OCI-LY3 (cell line): ENCODE measurements around the gene SH2D2A.

Experiments used
- H2AFZ ChIP-seq: fragments of 200-600, 300-600 bp; shearing (Covaris generic); 2 replicates; pipeline ENCODE4 v1.6.0; 2014; ENCODE audit warnings: antibody characterized with exemption, low read depth, low read length
- H3K27ac ChIP-seq: fragments of 200-600, 300-600 bp; sonication (generic); 2 replicates; pipeline ENCODE4 v1.5.1; 2014; ENCODE audit warnings: mild to moderate bottlenecking, low read length, moderate library complexity, mixed read lengths
- H3K27me3 ChIP-seq: fragments of 200-600, 300-600 bp; sonication (generic); 2 replicates; pipeline ENCODE4 v1.6.1; 2014; ENCODE audit warnings: low read depth, low read length, mixed read lengths
- H3K36me3 ChIP-seq: fragments of 200-600, 300-600 bp; sonication (generic); replicated peaks from 2 replicates; pipeline ENCODE3; 2014; ENCODE audit warnings: low read depth, low read length, mixed read lengths
- H3K4me1 ChIP-seq: fragments of 300-600, 200-600 bp; sonication (generic); 2 replicates; pipeline ENCODE4 v1.6.1; 2014; ENCODE audit warnings: low read length, mixed read lengths
- H3K4me2 ChIP-seq: fragments of 200-600, 300-600 bp; sonication (generic); 2 replicates; pipeline ENCODE4 v1.6.1; 2014; ENCODE audit warnings: low read length, mixed read lengths
- H3K4me3 ChIP-seq: fragments of 300-600, 200-600 bp; sonication (generic); 2 replicates; pipeline ENCODE4 v1.5.1; 2014; ENCODE audit warnings: antibody characterized with exemption, mild to moderate bottlenecking, low read length, moderate library complexity
- H3K79me2 ChIP-seq: fragments of 300-600, 200-600 bp; shearing (Covaris generic); 2 replicates; pipeline ENCODE4 v1.6.1; 2014; ENCODE audit warnings: mild to moderate bottlenecking, low read length, mixed read lengths
- H3K9ac ChIP-seq: fragments of 300-600, 200-600 bp; shearing (Covaris generic); 2 replicates; pipeline ENCODE4 v1.6.0; 2014; ENCODE audit warnings: mild to moderate bottlenecking, low read length, moderate library complexity
- H3K9me3 ChIP-seq: fragments of 200-600, 300-600 bp; shearing (Covaris generic); 2 replicates; pipeline ENCODE4 v1.6.1; 2014; ENCODE audit warnings: low read length, mixed read lengths; ENCODE audit not compliant: insufficient read depth
- H4K20me1 ChIP-seq: fragments of 200-600, 300-600 bp; sonication (generic); 2 replicates; pipeline ENCODE4 v1.6.1; 2016; ENCODE audit warnings: low read length, mixed read lengths; ENCODE audit not compliant: insufficient read depth
- CTCF ChIP-seq: fragments of 200-600, 300-600 bp; sonication (generic); IDR thresholded peaks from 2 replicates; pipeline ENCODE4 v1.5.1; 2014; ENCODE audit warnings: antibody characterized with exemption, low read length, low read depth
- EZH2phosphoT487 ChIP-seq: fragments of 200-600 bp; shearing (Covaris generic); IDR thresholded peaks from 2 replicates; pipeline ENCODE4 v1.6.1; 2018; ENCODE audit warnings: antibody characterized with exemption, mixed run types, low read depth

SH2D2A gene

DNA sequence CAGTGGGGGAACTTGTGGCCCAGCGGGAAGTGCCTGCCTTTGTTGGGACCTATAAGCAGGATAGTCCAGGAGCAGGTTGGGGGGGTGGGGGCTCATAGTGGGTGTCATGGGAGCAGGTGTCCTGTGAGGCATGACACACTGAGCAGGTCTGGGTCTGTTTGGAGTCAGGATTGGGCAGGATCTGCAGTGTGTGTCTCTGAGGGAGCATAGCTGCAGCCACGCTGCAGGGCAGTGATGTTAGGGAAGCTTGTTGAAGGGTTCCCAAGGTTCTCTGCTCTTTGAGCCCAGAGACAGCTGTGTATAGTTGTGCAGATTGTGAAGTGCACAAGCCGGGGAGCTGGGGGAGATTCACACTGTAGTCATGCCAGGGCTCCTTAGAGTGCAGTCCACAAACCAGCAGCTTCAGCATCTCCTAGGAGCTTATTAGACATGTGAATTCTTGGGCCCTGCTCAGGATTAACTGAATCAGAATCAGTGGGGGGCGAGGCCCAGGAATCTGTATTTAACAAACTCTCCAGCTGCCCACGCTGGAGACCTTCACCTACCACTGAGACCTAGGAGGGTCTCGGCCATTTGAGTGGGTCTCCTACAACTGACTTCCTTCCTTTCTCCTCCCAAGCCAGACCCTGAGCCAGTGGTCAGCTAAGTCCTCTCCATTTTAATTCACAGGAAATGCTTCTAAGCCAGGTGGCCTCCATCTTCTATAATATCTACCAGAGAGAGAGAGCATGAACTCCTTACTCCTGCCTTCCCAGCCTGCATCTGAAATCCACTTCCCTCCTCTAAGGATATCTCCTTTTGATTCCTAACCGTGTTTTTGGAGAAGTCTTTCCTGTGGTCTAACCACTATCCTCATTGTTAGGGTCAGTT, 31.2 kb upstream of the SH2D2A start:
- Histone ChIP-seq H3K9me3 (no peaks in the 10 kb centered on the region), H2AFZ (no peak overlapping the region), H3K27ac (no peak overlapping the region), H3K4me1 (no peaks in the 10 kb centered on the region), H3K36me3 (no peaks in the 10 kb centered on the region), H3K4me2 (no peak overlapping the region), H4K20me1 (no peaks in the 10 kb centered on the region), H3K4me3 (no peak overlapping the region), H3K27me3 (no peaks in the 10 kb centered on the region), H3K79me2 (no peaks in the 10 kb centered on the region), H3K9ac (no peak overlapping the region)
- no peak for TF ChIP-seq CTCF

DNA sequence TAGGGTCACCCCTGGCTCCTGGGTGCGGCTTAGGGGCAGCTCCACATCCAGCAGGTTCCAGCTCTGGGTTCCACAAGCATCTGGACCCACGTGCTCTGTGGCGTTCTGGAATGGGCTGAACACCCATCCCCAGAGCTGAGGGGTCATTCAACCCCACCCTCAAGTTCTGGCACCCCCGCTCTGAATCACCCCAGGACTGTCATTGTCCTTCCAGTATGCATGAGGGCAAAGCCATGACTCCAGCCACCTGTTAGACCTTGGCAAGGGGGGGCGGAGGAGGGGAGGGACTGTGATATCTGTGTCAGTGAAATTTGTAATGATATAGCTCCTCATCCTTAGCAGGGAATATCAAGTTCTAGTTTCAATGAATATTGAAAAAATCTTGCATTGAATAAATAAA, 30.0 kb upstream of the SH2D2A start:
- no peaks in the 10 kb centered on the region for H3K27me3 ChIP-seq
- H3K9me3 ChIP-seq = no peaks in the 10 kb centered on the region
- no peak overlapping the region for H3K27ac ChIP-seq
- H3K9ac ChIP-seq = no peak overlapping the region
- TF ChIP-seq EZH2phosphoT487 (no peak), CTCF (no peak)
- H3K4me1 ChIP-seq = no peaks in the 10 kb centered on the region
- H3K36me3 ChIP-seq = no peaks in the 10 kb centered on the region
- H4K20me1 ChIP-seq = no peaks in the 10 kb centered on the region
- H2AFZ ChIP-seq = no peak overlapping the region
- no peak overlapping the region for H3K4me2 ChIP-seq
- H3K4me3 ChIP-seq = no peak overlapping the region
- no peaks in the 10 kb centered on the region for H3K79me2 ChIP-seq

- TF ChIP-seq EZH2phosphoT487 (no peak), CTCF (no peak)
- no peaks in the 10 kb centered on the region for H4K20me1 ChIP-seq
- no peaks in the 10 kb centered on the region for H3K4me1 ChIP-seq
- H3K4me3 ChIP-seq = no peak overlapping the region
- no peaks in the 10 kb centered on the region for H3K27me3 ChIP-seq
- H3K27ac ChIP-seq = no peak overlapping the region
- no peaks in the 10 kb centered on the region for H3K79me2 ChIP-seq
- no peak overlapping the region for H3K9ac ChIP-seq
- no peak overlapping the region for H3K4me2 ChIP-seq
- no peaks in the 10 kb centered on the region for H3K36me3 ChIP-seq
- no peak overlapping the region for H2AFZ ChIP-seq
- no peaks in the 10 kb centered on the region for H3K9me3 ChIP-seq
Measured at GRCh38 chr1:156845953-156846545, 29.4 kb upstream of the SH2D2A start.

- Histone ChIP-seq H3K27me3 (no peaks in the 10 kb centered on the region), H3K9me3 (no peaks in the 10 kb centered on the region), H3K4me3 (no peak overlapping the region), H3K4me2 (no peak overlapping the region), H4K20me1 (no peaks in the 10 kb centered on the region), H3K9ac (no peak overlapping the region), H3K79me2 (no peaks in the 10 kb centered on the region), H2AFZ (no peak overlapping the region), H3K4me1 (peaks cover 1% of the 10 kb centered on the region; the same call in 1 of the 2 replicates), H3K36me3 (no peaks in the 10 kb centered on the region), H3K27ac (no peak overlapping the region)
- no peak for TF ChIP-seq CTCF
- no peak for TF ChIP-seq EZH2phosphoT487
Measured at GRCh38 chr1:156845055-156845952, 28.7 kb upstream of the SH2D2A start.
